NCI-H345 (cell line): ENCODE data around the gene TSPAN3.

Experiments used
- DNase-seq: peaks from one replicate; lab custom pipeline; 2025; lab: John Stamatoyannopoulos, UW

TSPAN3 gene

GRCh38 chr15:77070495-77071304, at the start of gene TSPAN3:
TSS of gene TSPAN3 (minus strand) at chr15:77071109. CDS start at chr15:77070954, 155 bp downstream.
- DNase-seq: peak; percentile 90

- DNase-seq: no peak
Observed at GRCh38 chr15:77120576-77120975, 49.7 kb upstream of the TSPAN3 start.

- no peak for DNase-seq
Observed at GRCh38 chr15:77119446-77119845, 48.5 kb upstream of the TSPAN3 start.

- peak; percentile 35 for DNase-seq
Observed at GRCh38 chr15:77118882-77119321, 48.0 kb upstream of the TSPAN3 start.

- DNase-seq: no peak
Observed at GRCh38 chr15:77115179-77115578, 44.3 kb upstream of the TSPAN3 start.

- no peak for DNase-seq
Observed at GRCh38 chr15:77112838-77113504, 42.1 kb upstream of the TSPAN3 start.

- no peak for DNase-seq
Observed at GRCh38 chr15:77111789-77112188, 40.9 kb upstream of the TSPAN3 start.

- DNase-seq: peak; percentile 36
Observed at GRCh38 chr15:77107531-77108355, 36.8 kb upstream of the TSPAN3 start.

GRCh38 chr15:77107068-77107467, 36.2 kb upstream of the TSPAN3 start:
- no peak for DNase-seq

- no peak for DNase-seq
Observed at GRCh38 chr15:77104155-77104554, 33.2 kb upstream of the TSPAN3 start.

- no peak for DNase-seq
Observed at GRCh38 chr15:77099741-77100463, 29.0 kb upstream of the TSPAN3 start.

GRCh38 chr15:77098572-77098971, 27.7 kb upstream of the TSPAN3 start:
- DNase-seq: no peak

- no peak for DNase-seq
Observed at GRCh38 chr15:77097921-77098320, 27.0 kb upstream of the TSPAN3 start.

GRCh38 chr15:77097248-77097721, 26.4 kb upstream of the TSPAN3 start:
- no peak for DNase-seq

GRCh38 chr15:77096541-77096940, 25.6 kb upstream of the TSPAN3 start:
- DNase-seq: no peak

GRCh38 chr15:77096138-77096537, 25.2 kb upstream of the TSPAN3 start:
- DNase-seq: no peak

- no peak for DNase-seq
Observed at GRCh38 chr15:77094397-77095030, 23.6 kb upstream of the TSPAN3 start.

GRCh38 chr15:77093436-77093835, 22.5 kb upstream of the TSPAN3 start:
- DNase-seq: no peak

GRCh38 chr15:77091097-77091496, 20.2 kb upstream of the TSPAN3 start:
- DNase-seq: no peak

GRCh38 chr15:77087213-77087612, 16.3 kb upstream of the TSPAN3 start:
- DNase-seq: no peak

- DNase-seq: no peak
Observed at GRCh38 chr15:77085297-77085696, 14.4 kb upstream of the TSPAN3 start.
